OCI-LY3 (cell line): Measurements from ENCODE around the gene SETBP1.

Experiments used
- EZH2phosphoT487 ChIP-seq: fragments of 200-600 bp; shearing (Covaris generic); IDR thresholded peaks from 2 replicates; pipeline ENCODE4 v1.6.1; 2018; ENCODE audit warnings: antibody characterized with exemption, mixed run types, low read depth
- TF ChIP-seq, protein P1 (sequence below): fragments of 200-600, 300-600 bp; sonication (generic); IDR thresholded peaks from 2 replicates; pipeline ENCODE4 v1.5.1; 2014; ENCODE audit warnings: antibody characterized with exemption, low read length, low read depth

- TF ChIP-seq EZH2phosphoT487, result no peak
- TF ChIP-seq, protein P1, sequence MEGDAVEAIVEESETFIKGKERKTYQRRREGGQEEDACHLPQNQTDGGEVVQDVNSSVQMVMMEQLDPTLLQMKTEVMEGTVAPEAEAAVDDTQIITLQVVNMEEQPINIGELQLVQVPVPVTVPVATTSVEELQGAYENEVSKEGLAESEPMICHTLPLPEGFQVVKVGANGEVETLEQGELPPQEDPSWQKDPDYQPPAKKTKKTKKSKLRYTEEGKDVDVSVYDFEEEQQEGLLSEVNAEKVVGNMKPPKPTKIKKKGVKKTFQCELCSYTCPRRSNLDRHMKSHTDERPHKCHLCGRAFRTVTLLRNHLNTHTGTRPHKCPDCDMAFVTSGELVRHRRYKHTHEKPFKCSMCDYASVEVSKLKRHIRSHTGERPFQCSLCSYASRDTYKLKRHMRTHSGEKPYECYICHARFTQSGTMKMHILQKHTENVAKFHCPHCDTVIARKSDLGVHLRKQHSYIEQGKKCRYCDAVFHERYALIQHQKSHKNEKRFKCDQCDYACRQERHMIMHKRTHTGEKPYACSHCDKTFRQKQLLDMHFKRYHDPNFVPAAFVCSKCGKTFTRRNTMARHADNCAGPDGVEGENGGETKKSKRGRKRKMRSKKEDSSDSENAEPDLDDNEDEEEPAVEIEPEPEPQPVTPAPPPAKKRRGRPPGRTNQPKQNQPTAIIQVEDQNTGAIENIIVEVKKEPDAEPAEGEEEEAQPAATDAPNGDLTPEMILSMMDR, result no peak
Measured at GRCh38 chr18:44871771-44872170, 191.1 kb downstream of the SETBP1 start.
